Gastrocnemius medialis (tissue), 4 donors: ENCODE measurements around the gene DKKL1. TPM values are rescaled to one million over a fixed set of nuclear protein-coding genes. Genes with fewer than 3 reads are reported as not detected.

Experiments
- ATAC-seq, 2 donors: fragments of 150-250 bp; one replicate each; pipeline ENCODE4 v1.9.1; 2016
- DNase-seq, 2 donors: peaks; one replicate each; pipeline ENCODE4 v3.0.0-alpha.2; 2019
- H3K27ac ChIP-seq, 4 donors: fragments of 200-600 bp; sonication (generic); 1 replicate in 1 of 4; 2 replicates in 3 of 4; pipeline ENCODE4 v1.5.1; 2016 to 2018; ENCODE audit warnings: mild to moderate bottlenecking in 2 of 4, moderate library complexity in 1 of 4
- H3K27me3 ChIP-seq, 3 donors: fragments of 200-600 bp; sonication (generic) in 2 of 3; 1 replicate in 1 of 3; 2 replicates in 2 of 3; pipeline versions ENCODE4 v1.5.1 to v1.6.0; 2016 to 2019; ENCODE audit warnings: mild to moderate bottlenecking in 1 of 3, moderate library complexity in 1 of 3
- H3K36me3 ChIP-seq, 2 donors: fragments of 200-600 bp; sonication (generic) in 1 of 2; one replicate each; pipeline ENCODE4 v1.5.1; 2017 to 2018
- H3K4me1 ChIP-seq, 2 donors: fragments of 200-600 bp; sonication (generic) in 1 of 2; one replicate each; pipeline ENCODE4 v1.5.1; 2016 to 2017; ENCODE audit warnings: mild to moderate bottlenecking in 2 of 2
- H3K4me3 ChIP-seq, 4 donors: fragments of 200-600 bp; sonication (generic) in 3 of 4; 1 replicate in 1 of 4; 2 replicates in 3 of 4; pipeline ENCODE4 v1.5.1; 2016 to 2019; ENCODE audit warnings: mild to moderate bottlenecking in 2 of 4
- H3K9me3 ChIP-seq, 3 donors: fragments of 200-600 bp; sonication (generic) in 2 of 3; 1 replicate in 1 of 3; 2 replicates in 2 of 3; pipeline ENCODE4 v1.5.1; 2016 to 2019
- CTCF ChIP-seq, 5 experiments: fragments of 450-650 bp in 3 of 5; fragments of 200-600 bp in 2 of 5; sonication (generic) in 2 of 5; IDR thresholded peaks in 4 of 5; conservative IDR thresholded peaks in 1 of 5; 1 replicate in 4 of 5; 2 replicates in 1 of 5; pipeline ENCODE4 v1.5.1; 2016 to 2019; ENCODE audit warnings: antibody characterized with exemption in 5 of 5, mild to moderate bottlenecking in 3 of 5, moderate library complexity in 3 of 5
- POLR2A ChIP-seq, 2 donors: fragments of 450-650 bp; IDR thresholded peaks; one replicate each; pipeline ENCODE4 v1.6.1; 2017; ENCODE audit warnings: antibody characterized with exemption in 2 of 2, mild to moderate bottlenecking in 2 of 2, moderate library complexity in 2 of 2
- in situ Hi-C, 4 donors: fragments of 200-750 bp; cut with MboI; loops; one replicate each; pipeline versions ENCODE4 v1.15.0 to v1.8.0; 2017; ENCODE audit warnings: low sequenced_read_pairs in 4 of 4
- intact Hi-C: fragments of 100-400 bp; cut with DNase I; formaldehyde crosslinking; loops from one replicate; pipeline ENCODE4 v1.15.1; 2023; ENCODE audit warnings: low total_unique reads
- total RNA-seq, 4 donors: library from RNA; depleted of rRNA; stranded (reverse); fragments of >200 nt; gene quantifications; one replicate each; pipeline versions ENCODE4 v1.1.0 to v1.2.3, GENCODE V29; 2016

DKKL1 gene
- total RNA-seq, 4 donors from 2014 or later = not detected

- Histone ChIP-seq H3K9me3 (no peaks in the 10 kb centered on the region), H3K27me3 (peaks cover 0 to 20% (median 17%) of the 10 kb centered on the region in 3 donors), H3K4me3 (peak within 1 kb of the TSS in 1 of 4 donors; percentile 27), H3K27ac (peak within 1 kb of the TSS in 1 of 4 donors; percentile 25), H3K36me3 (no peaks in the 10 kb centered on the region), H3K4me1 (peaks cover 0 to 13% of the 10 kb centered on the region in 2 donors)
- ATAC-seq = no peak
- intact Hi-C loops (loop anchor here (5.0 kb wide), 1 partner anchor 208 kb away; no protein-coding TSS in a partner anchor), in situ Hi-C loops (no loop called here)
- TF ChIP-seq POLR2A (IDR thresholded peaks at IDR 0.05) (no peak), CTCF (IDR thresholded peaks at IDR 0.05 in 4 of 5, conservative IDR thresholded peaks at IDR 0.05 in 1 of 5) (no peak)
- no peak for DNase-seq
These were observed 28.4 kb upstream of the DKKL1 start, which contains the start of gene CD37 for GRCh38 chr19:49335071-49335783. Gene CD37 (plus strand): TSS chr19:49335406. CDS start chr19:49335541, 135 bp downstream.

- in situ Hi-C loops = no loop called here
- H3K27me3 ChIP-seq = peaks cover 0 to 21% (median 17%) of the 10 kb centered on the region in 3 donors
- intact Hi-C loops = loop anchor here (5.0 kb wide), 1 partner anchor 209 kb away; no protein-coding TSS in a partner anchor
- TF ChIP-seq POLR2A (IDR thresholded peaks at IDR 0.05) (no peak), CTCF (IDR thresholded peaks at IDR 0.05 in 4 of 5, conservative IDR thresholded peaks at IDR 0.05 in 1 of 5) (no peak)
- peak overlapping the region in 1 of 4 donors; percentile 25 for H3K27ac ChIP-seq
- H3K4me1 ChIP-seq = peaks cover 0 to 13% of the 10 kb centered on the region in 2 donors
- H3K4me3 ChIP-seq = peak overlapping the region in 1 of 4 donors; percentile 27
- DNase-seq (no peak), ATAC-seq (no peak)
- H3K9me3 ChIP-seq = no peaks in the 10 kb centered on the region
- no peaks in the 10 kb centered on the region for H3K36me3 ChIP-seq
These were observed 27.7 kb upstream of the DKKL1 start for GRCh38 chr19:49335784-49336481.

- no peak overlapping the region for H3K4me3 ChIP-seq
- peaks cover 0 to 21% (median 17%) of the 10 kb centered on the region in 3 donors for H3K27me3 ChIP-seq
- H3K27ac ChIP-seq = no peak overlapping the region
- DNase-seq (no peak), ATAC-seq (no peak)
- intact Hi-C loops (loop anchor here (5.0 kb wide), 1 partner anchor 209 kb away; no protein-coding TSS in a partner anchor), in situ Hi-C loops (no loop called here)
- no peaks in the 10 kb centered on the region for H3K9me3 ChIP-seq
- H3K36me3 ChIP-seq = no peaks in the 10 kb centered on the region
- H3K4me1 ChIP-seq = peaks cover 0 to 13% of the 10 kb centered on the region in 2 donors
- TF ChIP-seq POLR2A (IDR thresholded peaks at IDR 0.05) (no peak), CTCF (IDR thresholded peaks at IDR 0.05 in 4 of 5, conservative IDR thresholded peaks at IDR 0.05 in 1 of 5) (no peak)
These were observed 27.0 kb upstream of the DKKL1 start for GRCh38 chr19:49336482-49337266.

GRCh38 chr19:49337267-49338022 is 26.2 kb upstream of the DKKL1 start:
- Histone ChIP-seq H3K9me3 (no peaks in the 10 kb centered on the region), H3K36me3 (no peaks in the 10 kb centered on the region), H3K27me3 (peaks cover 0 to 21% (median 17%) of the 10 kb centered on the region in 3 donors), H3K4me1 (peaks cover 0 to 13% of the 10 kb centered on the region in 2 donors), H3K27ac (no peak overlapping the region), H3K4me3 (no peak overlapping the region)
- in situ Hi-C loops = no loop called here
- ATAC-seq (no peak), DNase-seq (no peak)
- TF ChIP-seq CTCF (IDR thresholded peaks at IDR 0.05 in 4 of 5, conservative IDR thresholded peaks at IDR 0.05 in 1 of 5) = no peak
- no peak for TF ChIP-seq POLR2A (IDR thresholded peaks at IDR 0.05)
- intact Hi-C loops = loop anchor here (5.0 kb wide), 1 partner anchor 210 kb away; no protein-coding TSS in a partner anchor
